GM12878 (cell line): ENCODE measurements around the gene SLC31A2. TPM values are rescaled to one million over a fixed set of nuclear protein-coding genes. Genes with fewer than 3 reads are reported as not detected.

Experiments
- ATAC-seq: fragments of 200-7000 bp; cut with Tn5 transposase; 3 replicates; pipeline ENCODE4 v1.9.1; 2020; ENCODE audit warnings: mild to moderate bottlenecking, moderate library complexity
- BruUV-seq: library from RNA; stranded (reverse); fragments of 400-500 nt; replicated peaks from 2 replicates; lab custom pipeline; 2021; lab: Mats Ljungman, UMichigan
- CTCF ChIA-PET: fragments of 300-600 bp; sonication (Branson Sonifier 250); formaldehyde crosslinking; extraction: SDS; loops from one replicate; lab custom pipeline; 2021; ENCODE audit warnings: inconsistent platforms; lab: Yijun Ruan, JAX
- POLR2A ChIA-PET: fragments of 350-600 bp; formaldehyde crosslinking; extraction: SDS; loops from one replicate; lab custom pipeline; 2021; ENCODE audit warnings: inconsistent platforms; lab: Charles Lee
- RAD21 ChIA-PET: fragments of 300-600 bp; sonication (Branson Sonifier 250); formaldehyde crosslinking; loops from one replicate; lab custom pipeline; 2023; ENCODE audit warnings: antibody characterized with exemption; ENCODE audit not compliant: unreplicated experiment; lab: Charles Lee
- SMC1A ChIA-PET: fragments of 300-600 bp; sonication (Branson Sonifier 250); formaldehyde crosslinking; loops from one replicate; lab custom pipeline; 2023; ENCODE audit not compliant: unreplicated experiment, uncharacterized antibody; lab: Charles Lee
- DNase-seq: peaks from one replicate; pipeline ENCODE4 v3.0.0-alpha.2; 2011; ENCODE audit warnings: low read depth, low spot score
- FAIRE-seq: peaks from 3 replicates; lab custom pipeline; 2011; peaks lifted over from hg19 to GRCh38; lab: Jason Lieb, UNC
- H2AFZ ChIP-seq: 2 replicates; pipeline ENCODE4 v1.6.0; 2011; ENCODE audit warnings: low read depth, low read length, control low read depth; ENCODE audit not compliant: control insufficient read depth
- H3K27ac ChIP-seq: 2 replicates; pipeline ENCODE4 v1.5.1; 2011; ENCODE audit warnings: control low read depth; ENCODE audit not compliant: control insufficient read depth, insufficient read depth
- H3K27me3 ChIP-seq, 2 experiments: replicated peaks in 1 of 2; 2 replicates each; pipeline versions ENCODE4 v1.6.0 to v1.6.1; 2011; ENCODE audit warnings: low read length in 1 of 2; ENCODE audit not compliant: control insufficient read depth in 2 of 2, insufficient read depth in 2 of 2
- H3K36me3 ChIP-seq, 2 experiments: 2 replicates each; pipeline ENCODE4 v1.5.1; 2011; ENCODE audit warnings: low read length in 1 of 2; ENCODE audit not compliant: control insufficient read depth in 2 of 2, insufficient read depth in 2 of 2
- H3K4me1 ChIP-seq: 2 replicates; pipeline ENCODE4 v1.6.1; 2011; ENCODE audit warnings: mild to moderate bottlenecking, low read length, moderate library complexity, mixed read lengths; ENCODE audit not compliant: control insufficient read depth, insufficient read depth
- H3K4me2 ChIP-seq: 2 replicates; pipeline ENCODE4 v1.6.0; 2011; ENCODE audit warnings: control low read depth; ENCODE audit not compliant: control insufficient read depth, insufficient read depth
- H3K4me3 ChIP-seq: fragments of 200-600 bp; sonication (generic); 2 replicates; pipeline ENCODE4 v1.5.1; 2016
- H3K79me2 ChIP-seq: 2 replicates; pipeline ENCODE4 v1.6.0; 2011; ENCODE audit warnings: low read length; ENCODE audit not compliant: control insufficient read depth, insufficient read depth
- H3K9ac ChIP-seq: 2 replicates; pipeline ENCODE4 v1.8.0; 2011; ENCODE audit warnings: low read length, control low read depth, mixed read lengths; ENCODE audit not compliant: control insufficient read depth, insufficient read depth
- H3K9me3 ChIP-seq: replicated peaks from 3 replicates; pipeline ENCODE4 v1.5.1; 2011; ENCODE audit warnings: mild to moderate bottlenecking, low read length; ENCODE audit not compliant: control insufficient read depth, insufficient read depth
- H4K20me1 ChIP-seq: 2 replicates; pipeline ENCODE4 v1.6.0; 2011; ENCODE audit not compliant: control insufficient read depth, insufficient read depth
- BACH1 ChIP-seq: fragments of 450-650 bp; IDR thresholded peaks from 2 replicates; pipeline ENCODE4 v1.6.1; 2017; ENCODE audit warnings: mild to moderate bottlenecking, borderline replicate concordance
- IKZF1 ChIP-seq: fragments of 450-650 bp; conservative IDR thresholded peaks from 2 replicates; pipeline ENCODE4 v1.6.1; 2017; ENCODE audit warnings: antibody characterized with exemption, mild to moderate bottlenecking
- IRF4 ChIP-seq: IDR thresholded peaks from 2 replicates; pipeline ENCODE4 v1.6.1; 2011; ENCODE audit warnings: low read depth, low read length
- KAT2A ChIP-seq: conservative IDR thresholded peaks from 2 replicates; pipeline ENCODE4 v1.6.1; 2011; ENCODE audit warnings: low read depth, low read length; ENCODE audit not compliant: control insufficient read depth
- KLF5 ChIP-seq: fragments of 450-650 bp; IDR thresholded peaks from 2 replicates; pipeline ENCODE4 v1.6.1; 2014; ENCODE audit warnings: mild to moderate bottlenecking; ENCODE audit not compliant: partially characterized antibody
- NFYA ChIP-seq: IDR thresholded peaks from 2 replicates; pipeline ENCODE4 v1.6.1; 2011; ENCODE audit warnings: low read depth, mild to moderate bottlenecking, low read length, improper control_type of control experiment, borderline replicate concordance
- TCF7 ChIP-seq: IDR thresholded peaks from 2 replicates; pipeline ENCODE4 v1.6.1; 2014; ENCODE audit warnings: antibody characterized with exemption, borderline replicate concordance
- ZZZ3 ChIP-seq: IDR thresholded peaks from 2 replicates; pipeline ENCODE4 v1.6.1; 2011; ENCODE audit warnings: low read depth; ENCODE audit not compliant: control insufficient read depth, insufficient read length
- WGBS: methylation state at CpG from one replicate; pipeline ENCODE4 v1.1.6; 2016; ENCODE audit warnings: low lambda C conversion rate; ENCODE audit not compliant: insufficient replicate concordance, insufficient coverage; ENCODE audit errors: missing lambda C conversion rate; 5-methylcytosine and 5-hydroxymethylcytosine counted together
- in situ Hi-C: fragments of 300-500 bp; cut with MboI; formaldehyde crosslinking; loops from 9 replicates; pipeline ENCODE4 v1.14.3; 2018; ENCODE audit warnings: mixed read lengths
- intact Hi-C: fragments of 100-400 bp; cut with micrococcal nuclease; formaldehyde crosslinking; loops from one replicate; pipeline ENCODE4 v1.14.2; 2022; ENCODE audit not compliant: unreplicated experiment
- polyA plus RNA-seq, 11 experiments: library from polyadenylated mRNA; depleted of rRNA in 4 of 11; unstranded in 6 of 11; stranded (reverse) in 5 of 11; fragments of >200 nt; fragmentation: Nextera tagmentation in 4 of 11; fragmentation: Illumina TruSeq in 1 of 11; extraction: Ambion mirVana in 4 of 11; extraction: Trizol in 1 of 11; gene quantifications; 1 replicate in 1 of 11; 2 replicates in 10 of 11; pipeline versions ENCODE4 v1.2.1 to v1.2.3, GENCODE V29; 2011 to 2016; ENCODE audit warnings: inconsistent platforms in 2 of 11, missing spikeins in 2 of 11, low read depth in 1 of 11
- total RNA-seq, 4 experiments: library from RNA; depleted of rRNA in 3 of 4; stranded (reverse); fragments of >200 nt in 3 of 4; fragmentation: Illumina TruSeq in 1 of 4; extraction: Trizol in 1 of 4; gene quantifications; 2 replicates each; pipeline versions ENCODE4 v1.2.1 to v1.2.3, GENCODE V29; 2013 to 2021
- TF ChIP-seq, protein P1 (sequence below): fragments of 450-650 bp; formaldehyde crosslinking; IDR thresholded peaks from 2 replicates; pipeline ENCODE4 v1.4.0; 2022; ENCODE audit warnings: mild to moderate bottlenecking, moderate library complexity
- TF ChIP-seq, protein P2 (sequence below): IDR thresholded peaks from 2 replicates; pipeline ENCODE4 v1.6.1; 2011; ENCODE audit warnings: low read depth, low read length, improper control_type of control experiment, borderline replicate concordance

SLC31A2 gene
- total and polyA plus RNA-seq, 10 of the 15 experiments (the other 5 are each of a cell fraction or from before 2014, with no cell fraction given): 0.09 to 1.9 (median 0.93) TPM

DNA sequence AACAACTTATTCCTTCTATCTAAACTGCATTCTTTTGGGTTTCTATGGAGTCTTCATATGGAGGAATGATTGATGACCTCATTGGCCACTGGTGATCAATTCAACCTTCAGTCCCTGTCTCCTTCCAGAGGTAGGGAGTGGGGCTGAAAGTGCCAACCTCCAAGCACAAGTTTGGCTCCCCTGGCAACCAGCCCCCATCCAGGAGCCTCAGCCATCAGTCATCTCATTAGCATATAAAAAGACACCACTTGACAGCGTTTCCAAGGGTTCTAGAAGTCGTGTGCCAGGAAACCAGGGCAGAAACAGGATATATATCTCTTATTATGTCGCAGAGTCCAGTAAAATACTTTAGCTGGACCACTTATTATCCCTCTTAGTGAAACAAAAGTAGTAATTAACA is 9.8 kb downstream of the SLC31A2 start:
- in situ Hi-C loops (no loop called here), intact Hi-C loops (loop anchor here (10.0 kb wide), 1 partner anchor 1726 kb away; no protein-coding TSS in a partner anchor)
- no peak for DNase-seq
- Histone ChIP-seq H3K27ac (no peak overlapping the region), H3K9me3 (no peaks in the 10 kb centered on the region), H4K20me1 (no peaks in the 10 kb centered on the region), H3K4me1 (no peaks in the 10 kb centered on the region), H3K4me2 (no peak overlapping the region), H3K27me3 (no peaks in the 10 kb centered on the region), H2AFZ (no peak overlapping the region), H3K9ac (no peak overlapping the region), H3K79me2 (no peaks in the 10 kb centered on the region), H3K36me3 (peaks cover 15 to 29% of the 10 kb centered on the region in 2 experiments), H3K4me3 (no peak overlapping the region)
- 54% methylated on average over 3 of the region's 3 CpGs for WGBS
- ChIA-PET SMC1A (no interaction called here), CTCF (no interaction called here), RAD21 (no interaction called here), POLR2A (no interaction called here)
- no TSS peak for BruUV-seq
- no peak for ATAC-seq
- FAIRE-seq: no peak
- TF ChIP-seq NFYA (no peak), BACH1 (no peak)

DNA sequence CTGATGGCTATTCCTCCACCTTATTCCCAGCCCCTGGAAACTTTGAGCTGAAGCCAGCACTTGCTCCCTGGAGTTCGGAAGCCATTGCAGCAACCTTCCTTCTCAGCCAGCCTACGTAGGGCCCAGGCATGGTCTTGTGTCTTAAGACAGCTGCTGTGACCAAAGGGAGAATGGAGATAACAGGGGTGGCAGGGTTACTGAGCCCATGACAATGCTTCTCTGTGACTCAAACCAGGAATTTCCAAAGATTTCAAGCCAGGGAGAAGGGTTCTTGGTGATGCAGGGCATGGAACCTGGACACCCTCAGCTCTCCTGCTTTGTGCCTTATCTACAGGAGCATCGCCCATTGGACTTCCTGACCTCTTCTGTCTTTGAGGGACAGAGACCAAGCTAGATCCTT is 12.2 kb downstream of the SLC31A2 start:
- H3K9ac ChIP-seq: no peak overlapping the region
- H3K79me2 ChIP-seq: no peaks in the 10 kb centered on the region
- no peaks in the 10 kb centered on the region for H4K20me1 ChIP-seq
- no peak overlapping the region for H3K4me2 ChIP-seq
- no TSS peak for BruUV-seq
- in situ Hi-C loops (no loop called here), intact Hi-C loops (loop anchor here (10.0 kb wide), 1 partner anchor 1728 kb away; no protein-coding TSS in a partner anchor)
- H3K4me3 ChIP-seq: no peak overlapping the region
- ChIA-PET POLR2A (no interaction called here), CTCF (no interaction called here), RAD21 (no interaction called here), SMC1A (no interaction called here)
- H3K27ac ChIP-seq: no peak overlapping the region
- WGBS: 78% methylated on average over 3 of the region's 3 CpGs
- no peak for DNase-seq
- H3K36me3 ChIP-seq: peaks cover 24 to 49% of the 10 kb centered on the region in 2 experiments
- no peak for FAIRE-seq
- no peak overlapping the region for H2AFZ ChIP-seq
- H3K27me3 ChIP-seq: no peaks in the 10 kb centered on the region
- H3K4me1 ChIP-seq: no peaks in the 10 kb centered on the region
- no peaks in the 10 kb centered on the region for H3K9me3 ChIP-seq
- no peak for ATAC-seq
- no peak for TF ChIP-seq IRF4
- no peak for TF ChIP-seq ZZZ3
- no peak for TF ChIP-seq IKZF1
- no peak for TF ChIP-seq TCF7
- TF ChIP-seq, protein P1, sequence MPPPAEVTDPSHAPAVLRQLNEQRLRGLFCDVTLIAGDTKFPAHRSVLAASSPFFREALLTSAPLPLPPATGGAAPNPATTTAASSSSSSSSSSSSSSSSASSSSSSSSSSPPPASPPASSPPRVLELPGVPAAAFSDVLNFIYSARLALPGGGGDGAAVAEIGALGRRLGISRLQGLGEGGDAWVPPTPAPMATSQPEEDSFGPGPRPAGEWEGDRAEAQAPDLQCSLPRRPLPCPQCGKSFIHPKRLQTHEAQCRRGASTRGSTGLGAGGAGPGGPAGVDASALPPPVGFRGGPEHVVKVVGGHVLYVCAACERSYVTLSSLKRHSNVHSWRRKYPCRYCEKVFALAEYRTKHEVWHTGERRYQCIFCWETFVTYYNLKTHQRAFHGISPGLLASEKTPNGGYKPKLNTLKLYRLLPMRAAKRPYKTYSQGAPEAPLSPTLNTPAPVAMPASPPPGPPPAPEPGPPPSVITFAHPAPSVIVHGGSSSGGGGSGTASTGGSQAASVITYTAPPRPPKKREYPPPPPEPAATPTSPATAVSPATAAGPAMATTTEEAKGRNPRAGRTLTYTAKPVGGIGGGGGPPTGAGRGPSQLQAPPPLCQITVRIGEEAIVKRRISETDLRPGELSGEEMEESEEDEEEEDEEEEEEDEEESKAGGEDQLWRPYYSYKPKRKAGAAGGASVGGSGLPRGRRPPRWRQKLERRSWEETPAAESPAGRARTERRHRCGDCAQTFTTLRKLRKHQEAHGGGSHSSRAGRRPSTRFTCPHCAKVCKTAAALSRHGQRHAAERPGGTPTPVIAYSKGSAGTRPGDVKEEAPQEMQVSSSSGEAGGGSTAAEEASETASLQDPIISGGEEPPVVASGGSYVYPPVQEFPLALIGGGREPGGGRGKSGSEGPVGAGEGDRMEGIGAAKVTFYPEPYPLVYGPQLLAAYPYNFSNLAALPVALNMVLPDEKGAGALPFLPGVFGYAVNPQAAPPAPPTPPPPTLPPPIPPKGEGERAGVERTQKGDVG (CRISPR knock-in tag): no peak
- TF ChIP-seq KAT2A: no peak
- TF ChIP-seq, protein P2, sequence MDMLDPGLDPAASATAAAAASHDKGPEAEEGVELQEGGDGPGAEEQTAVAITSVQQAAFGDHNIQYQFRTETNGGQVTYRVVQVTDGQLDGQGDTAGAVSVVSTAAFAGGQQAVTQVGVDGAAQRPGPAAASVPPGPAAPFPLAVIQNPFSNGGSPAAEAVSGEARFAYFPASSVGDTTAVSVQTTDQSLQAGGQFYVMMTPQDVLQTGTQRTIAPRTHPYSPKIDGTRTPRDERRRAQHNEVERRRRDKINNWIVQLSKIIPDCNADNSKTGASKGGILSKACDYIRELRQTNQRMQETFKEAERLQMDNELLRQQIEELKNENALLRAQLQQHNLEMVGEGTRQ: no peak
- TF ChIP-seq KLF5: no peak
